B cell (primary cell): ENCODE measurements around the gene SLC1A5. TPM values are rescaled to one million over a fixed set of nuclear protein-coding genes. Genes with fewer than 3 reads are reported as not detected.

Source experiments
- ATAC-seq: fragments of 200-7000 bp; cut with Tn5 transposase; one replicate; pipeline ENCODE4 v1.10.0; 2021; ENCODE audit warnings: low read depth, mild to moderate bottlenecking, moderate number of reproducible peaks, moderate library complexity
- CTCF ChIA-PET: fragments of 350-600 bp; sonication (Branson Sonifier 250); formaldehyde crosslinking; loops from one replicate; lab custom pipeline; 2021; ENCODE audit warnings: antibody characterized with exemption, inconsistent platforms; lab: Charles Lee
- POLR2A ChIA-PET: fragments of 350-600 bp; sonication (Branson Sonifier 250); formaldehyde crosslinking; loops from one replicate; lab custom pipeline; 2021; ENCODE audit warnings: antibody characterized with exemption; lab: Charles Lee
- DNase-seq: peaks from one replicate; pipeline ENCODE4 v3.0.0; 2013
- H2AFZ ChIP-seq: 2 replicates; pipeline ENCODE4 v1.6.1; 2012; ENCODE audit warnings: mild to moderate bottlenecking, low read depth, low read length; ENCODE audit not compliant: insufficient read depth, poor library complexity, severe bottlenecking
- H3K27ac ChIP-seq, 2 donors: 1 replicate in 1 of 2; 2 replicates in 1 of 2; pipeline ENCODE4 v1.5.1; 2012 to 2013; ENCODE audit warnings: low read length in 2 of 2, mild to moderate bottlenecking in 2 of 2, moderate library complexity in 1 of 2
- H3K27me3 ChIP-seq, 4 experiments: fragments of 200-600 bp in 1 of 4; sonication (generic) in 1 of 4; replicated peaks in 1 of 4; 1 replicate in 2 of 4; 2 replicates in 2 of 4; pipeline versions ENCODE4 v1.6.1 to v1.7.0; 2013 to 2016; ENCODE audit warnings: low read length in 3 of 4, mild to moderate bottlenecking in 2 of 4, mixed read lengths in 1 of 4, moderate library complexity in 1 of 4; ENCODE audit not compliant: insufficient read depth in 4 of 4, control insufficient read depth in 3 of 4; ENCODE audit errors: control extremely low read depth in 1 of 4
- H3K36me3 ChIP-seq, 2 experiments: replicated peaks in 1 of 2; 1 replicate in 1 of 2; 2 replicates in 1 of 2; pipeline versions ENCODE4 v1.6.1 to v1.7.1; 2013; ENCODE audit warnings: low read length in 1 of 2; ENCODE audit not compliant: insufficient read depth in 2 of 2, control insufficient read depth in 1 of 2; ENCODE audit errors: control extremely low read depth in 1 of 2, extremely low read depth in 1 of 2
- H3K4me1 ChIP-seq, 2 donors: fragments of 200-600 bp in 1 of 2; sonication (generic) in 1 of 2; 1 replicate in 1 of 2; 2 replicates in 1 of 2; pipeline versions ENCODE4 v1.5.1 to v1.6.1; 2013 to 2017; ENCODE audit warnings: low read length in 2 of 2; ENCODE audit not compliant: control insufficient read depth in 2 of 2, insufficient read depth in 2 of 2
- H3K4me2 ChIP-seq: replicated peaks from 2 replicates; pipeline ENCODE3; 2012; ENCODE audit warnings: mild to moderate bottlenecking, low read depth, low read length; ENCODE audit not compliant: poor library complexity, severe bottlenecking
- H3K4me3 ChIP-seq, 5 experiments: fragments of 200-600 bp in 1 of 5; sonication (generic) in 1 of 5; 1 replicate in 3 of 5; 2 replicates in 2 of 5; pipeline versions ENCODE4 v1.5.1 to v1.7.0; 2011 to 2016; ENCODE audit warnings: low read length in 4 of 5, mild to moderate bottlenecking in 4 of 5, low read depth in 2 of 5, control low read depth in 1 of 5, moderate library complexity in 1 of 5; ENCODE audit not compliant: insufficient read depth in 1 of 5; ENCODE audit errors: control extremely low read depth in 1 of 5, extremely low read depth in 1 of 5
- H3K79me2 ChIP-seq: fragments of 200-600 bp; sonication (generic); one replicate; pipeline ENCODE4 v1.6.0; 2016; ENCODE audit warnings: low read length; ENCODE audit not compliant: control insufficient read depth, insufficient read depth
- H3K9ac ChIP-seq: fragments of 200-600 bp; sonication (generic); 2 replicates; pipeline ENCODE4 v1.6.1; 2017; ENCODE audit warnings: mild to moderate bottlenecking, low read length, moderate library complexity
- H3K9me3 ChIP-seq, 3 donors: one replicate each; pipeline versions ENCODE4 v1.6.1 to v1.7.1; 2013; ENCODE audit warnings: low read length in 2 of 3; ENCODE audit not compliant: control insufficient read depth in 2 of 3, insufficient read depth in 1 of 3; ENCODE audit errors: control extremely low read depth in 1 of 3
- H4K20me1 ChIP-seq: 2 replicates; pipeline ENCODE4 v1.6.0; 2012; ENCODE audit warnings: mild to moderate bottlenecking, low read length; ENCODE audit not compliant: insufficient read depth, control insufficient read depth, poor library complexity, severe bottlenecking
- H3K27ac Mint-ChIP-seq: one replicate; pipeline ENCODE4 v1.8.0; 2021; ENCODE audit warnings: mixed read lengths
- H3K27me3 Mint-ChIP-seq: one replicate; pipeline ENCODE4 v1.8.0; 2021; ENCODE audit warnings: mixed read lengths
- H3K4me1 Mint-ChIP-seq: one replicate; pipeline ENCODE4 v1.8.0; 2021; ENCODE audit warnings: mixed read lengths
- H3K4me3 Mint-ChIP-seq: one replicate; pipeline ENCODE4 v1.8.0; 2021; ENCODE audit warnings: mixed read lengths
- H3K9me3 Mint-ChIP-seq: one replicate; pipeline ENCODE4 v1.8.0; 2022; ENCODE audit warnings: mixed read lengths; ENCODE audit not compliant: insufficient read depth
- CTCF ChIP-seq: fragments of 200-600 bp; IDR thresholded peaks from one replicate; pipeline ENCODE4 v1.8.0; 2022; ENCODE audit warnings: antibody characterized with exemption, mild to moderate bottlenecking
- EZH2 ChIP-seq: IDR thresholded peaks from 2 replicates; pipeline ENCODE4 v1.6.1; 2012; ENCODE audit warnings: borderline replicate concordance, low read depth, mild to moderate bottlenecking, moderate library complexity, low read length; ENCODE audit not compliant: insufficient read depth, poor library complexity, severe bottlenecking
- WGBS: methylation state at CpG from one replicate; pipeline ENCODE4 v1.1.5; 2013; ENCODE audit warnings: missing lambda C conversion rate; ENCODE audit not compliant: insufficient coverage; 5-methylcytosine and 5-hydroxymethylcytosine counted together
- intact Hi-C: fragments of 100-400 bp; cut with micrococcal nuclease; formaldehyde crosslinking; loops from one replicate; pipeline ENCODE4 v1.10.0; 2022
- polyA plus RNA-seq: library from polyadenylated mRNA; depleted of rRNA; stranded (reverse); fragments of >200 nt; gene quantifications from 2 replicates; pipeline ENCODE4 v1.2.3, GENCODE V29; 2012
- total RNA-seq, 2 donors: library from RNA; stranded (reverse); fragments of 120-200 nt in 1 of 2; gene quantifications; 1 replicate in 1 of 2; 2 replicates in 1 of 2; pipeline versions ENCODE4 v1.2.3 to v1.2.4, GENCODE V29; 2013 to 2022

Gene SLC1A5
- total and polyA plus RNA-seq, 2 donors (not counting 1 experiment from before 2014, with no cell fraction given), result 19.0 to 37.3 TPM

- ATAC-seq (peak; percentile 78), DNase-seq (peak; percentile 82)
- peak within 1 kb of the TSS; percentile 83 for H3K9ac ChIP-seq
- peak within 1 kb of the TSS; percentile 43 to 77 for H3K27ac ChIP-seq
- Mint-ChIP-seq H3K27ac (peak within 1 kb of the TSS; percentile 85), H3K4me3 (peak within 1 kb of the TSS; percentile 93), H3K9me3 (no peaks in the 10 kb centered on the region), H3K27me3 (no peaks in the 10 kb centered on the region), H3K4me1 (peaks cover 58% of the 10 kb centered on the region)
- H2AFZ ChIP-seq, result peak within 1 kb of the TSS; percentile 94
- WGBS, result under 1% methylated on average over 63 of the region's 74 CpGs
- H3K4me1 ChIP-seq, result peaks cover 15 to 43% of the 10 kb centered on the region in 2 donors
- peak within 1 kb of the TSS; percentile 97 for H3K4me2 ChIP-seq
- peaks cover 0 to 10% of the 10 kb centered on the region in 2 experiments for H3K36me3 ChIP-seq
- TF ChIP-seq EZH2 (no peak), CTCF (no peak)
- ChIA-PET POLR2A (no interaction called here), CTCF (interaction anchor here (0.6 kb wide), 1 partner anchor 89 kb away, joined by 3 read pairs; no protein-coding TSS in a partner anchor)
- intact Hi-C loops, result loop anchor here (1.0 to 5.0 kb wide), 4 partner anchors 18 to 146 kb away; partner anchors contain the start of genes CALM3, DACT3 and SLC1A5
- H3K4me3 ChIP-seq, result peak within 1 kb of the TSS; percentile 51 to 87 (median 84)
- H3K9me3 ChIP-seq, result no peaks in the 10 kb centered on the region
- peaks cover 53% of the 10 kb centered on the region for H4K20me1 ChIP-seq
- H3K79me2 ChIP-seq, result peaks cover 55% of the 10 kb centered on the region
- H3K27me3 ChIP-seq, result no peaks in the 10 kb centered on the region
These were observed 41.9 kb downstream of the SLC1A5 start, which contains the start of gene STRN4 for GRCh38 chr19:46746281-46747057. Gene STRN4 (minus strand): TSS chr19:46746450. CDS start chr19:46746430, 20 bp downstream.
